HepG2 (cell line): ENCODE measurements around the gene HES2. TPM values are rescaled to one million over a fixed set of nuclear protein-coding genes. Genes with fewer than 3 reads are reported as not detected.

Experiments
- BHLHE40 ChIP-seq: IDR thresholded peaks from 2 replicates; pipeline ENCODE4 v1.6.1; 2011; ENCODE audit warnings: low read length, improper control_type of control experiment
- CSRNP1 ChIP-seq: sonication (generic); formaldehyde crosslinking; IDR thresholded peaks from 2 replicates; pipeline ENCODE4 v1.8.1; 2023; ENCODE audit warnings: mild to moderate bottlenecking, missing genetic modification reagents
- CTCF ChIP-seq: sonication (generic); formaldehyde crosslinking; IDR thresholded peaks from 2 replicates; pipeline ENCODE4 v1.5.0; 2020; ENCODE audit warnings: mild to moderate bottlenecking, missing genetic modification reagents, moderate library complexity
- DZIP1 ChIP-seq: sonication (generic); formaldehyde crosslinking; IDR thresholded peaks from 2 replicates; pipeline ENCODE4 v1.5.0; 2020; ENCODE audit warnings: mild to moderate bottlenecking, missing genetic modification reagents
- HES4 ChIP-seq: sonication (generic); formaldehyde crosslinking; IDR thresholded peaks from 2 replicates; pipeline ENCODE4 v1.9.0; 2021; ENCODE audit warnings: mild to moderate bottlenecking, missing genetic modification reagents, borderline replicate concordance
- MTA1 ChIP-seq: sonication (generic); formaldehyde crosslinking; IDR thresholded peaks from 2 replicates; pipeline ENCODE4 v1.4.0; 2020; ENCODE audit warnings: missing genetic modification reagents, mild to moderate bottlenecking, borderline replicate concordance
- RFX1 ChIP-seq: fragments of 450-650 bp; IDR thresholded peaks from 2 replicates; pipeline ENCODE4 v1.6.1; 2017
- RFXAP ChIP-seq: sonication (generic); formaldehyde crosslinking; IDR thresholded peaks from 2 replicates; pipeline ENCODE4 v1.4.0; 2020; ENCODE audit warnings: missing genetic modification reagents, borderline replicate concordance
- SMAD9 ChIP-seq: sonication (generic); formaldehyde crosslinking; IDR thresholded peaks from 2 replicates; pipeline ENCODE4 v1.5.1; 2020; ENCODE audit warnings: mild to moderate bottlenecking, missing genetic modification reagents
- SOX6 ChIP-seq, 2 experiments: fragments of 450-650 bp in 1 of 2; sonication (generic) in 1 of 2; formaldehyde crosslinking in 1 of 2; IDR thresholded peaks; 2 replicates each; pipeline versions ENCODE4 v1.4.0 to v1.6.1; 2017 to 2020; ENCODE audit warnings: antibody characterized with exemption in 1 of 2, mild to moderate bottlenecking in 1 of 2, missing genetic modification reagents in 1 of 2
- TBX3 ChIP-seq: fragments of 450-650 bp; IDR thresholded peaks from 2 replicates; pipeline ENCODE4 v1.6.1; 2017; ENCODE audit warnings: antibody characterized with exemption, mild to moderate bottlenecking, inconsistent platforms, borderline replicate concordance
- TRIM24 ChIP-seq: sonication (generic); formaldehyde crosslinking; IDR thresholded peaks from 2 replicates; pipeline ENCODE4 v1.8.0; 2022; ENCODE audit warnings: mild to moderate bottlenecking, missing genetic modification reagents
- UBTF ChIP-seq: sonication (generic); formaldehyde crosslinking; IDR thresholded peaks from 2 replicates; pipeline ENCODE4 v1.4.0; 2020; ENCODE audit warnings: mild to moderate bottlenecking, missing genetic modification reagents
- ZBTB3 ChIP-seq: sonication (generic); formaldehyde crosslinking; IDR thresholded peaks from 2 replicates; pipeline ENCODE4 v1.4.0; 2020; ENCODE audit warnings: low read depth, mild to moderate bottlenecking, moderate library complexity, missing genetic modification reagents, borderline replicate concordance
- ZFP36 ChIP-seq: fragments of 150-350 bp; IDR thresholded peaks from 2 replicates; pipeline ENCODE4 v1.6.1; 2018; ENCODE audit warnings: borderline replicate concordance, low read length, low read depth; ENCODE audit not compliant: partially characterized antibody
- ZMYM2 ChIP-seq: sonication (generic); formaldehyde crosslinking; IDR thresholded peaks from 2 replicates; pipeline ENCODE4 v1.8.0; 2022; ENCODE audit warnings: mild to moderate bottlenecking, missing genetic modification reagents
- polyA plus RNA-seq, 8 experiments: library from polyadenylated mRNA; depleted of rRNA in 3 of 8; stranded (reverse) in 7 of 8; unstranded in 1 of 8; fragments of >200 nt; fragmentation: Illumina TruSeq in 4 of 8; extraction: Trizol in 4 of 8; gene quantifications; 2 replicates each; pipeline versions ENCODE4 v1.2.1 to v1.2.3, GENCODE V29; 2011 to 2016; ENCODE audit warnings: low read depth in 4 of 8, missing spikeins in 1 of 8, mixed read lengths in 1 of 8; ENCODE audit not compliant: insufficient read depth in 1 of 8
- total RNA-seq, 5 experiments: library from RNA; depleted of rRNA; stranded (reverse); fragments of >200 nt; fragmentation: Illumina TruSeq; extraction: Trizol; gene quantifications; 2 replicates each; pipeline ENCODE4 v1.2.3, GENCODE V29; 2016; ENCODE audit warnings: low read depth in 1 of 5
- TF ChIP-seq, protein P1 (sequence below): sonication (generic); formaldehyde crosslinking; IDR thresholded peaks from 2 replicates; pipeline ENCODE4 v1.4.0; 2020; ENCODE audit warnings: low read depth, mild to moderate bottlenecking, missing genetic modification reagents

Gene HES2
- total and polyA plus RNA-seq, 2 of the 13 experiments (the other 11 are each of a cell fraction or from before 2014, with no cell fraction given): 0.11 to 0.17 TPM

- TF ChIP-seq UBTF (CRISPR knock-in tag) (peak; percentile 74; the same call in 1 of the 2 replicates), HES4 (CRISPR knock-in tag) (peak; percentile 92; the same call in 1 of the 2 replicates), BHLHE40 (0 out of 2 replicates have a peak, but pooled peaks have one; percentile 33), SOX6 (IDR thresholded peaks at IDR 0.05) (no peak), SOX6 (CRISPR knock-in tag; IDR thresholded peaks at IDR 0.05) (peak; percentile 68), RFXAP (CRISPR knock-in tag) (peak; percentile 64; the same call in 1 of the 2 replicates), ZMYM2 (CRISPR knock-in tag) (no peak), SMAD9 (peak; percentile 41; the same call in 1 of the 2 replicates), ZFP36 (no peak), ZBTB3 (CRISPR knock-in tag) (0 out of 2 replicates have a peak, but pooled peaks have one; percentile 13), CTCF (CRISPR knock-in tag) (peak; percentile 59), CSRNP1 (CRISPR knock-in tag) (peak; percentile 65; the same call in 1 of the 2 replicates), RFX1 (no peak), MTA1 (CRISPR knock-in tag) (peak; percentile 65; the same call in 1 of the 2 replicates), TRIM24 (CRISPR knock-in tag) (peak; percentile 68; the same call in 1 of the 2 replicates), TBX3 (no peak), DZIP1 (CRISPR knock-in tag) (no peak)
- TF ChIP-seq, protein P1, sequence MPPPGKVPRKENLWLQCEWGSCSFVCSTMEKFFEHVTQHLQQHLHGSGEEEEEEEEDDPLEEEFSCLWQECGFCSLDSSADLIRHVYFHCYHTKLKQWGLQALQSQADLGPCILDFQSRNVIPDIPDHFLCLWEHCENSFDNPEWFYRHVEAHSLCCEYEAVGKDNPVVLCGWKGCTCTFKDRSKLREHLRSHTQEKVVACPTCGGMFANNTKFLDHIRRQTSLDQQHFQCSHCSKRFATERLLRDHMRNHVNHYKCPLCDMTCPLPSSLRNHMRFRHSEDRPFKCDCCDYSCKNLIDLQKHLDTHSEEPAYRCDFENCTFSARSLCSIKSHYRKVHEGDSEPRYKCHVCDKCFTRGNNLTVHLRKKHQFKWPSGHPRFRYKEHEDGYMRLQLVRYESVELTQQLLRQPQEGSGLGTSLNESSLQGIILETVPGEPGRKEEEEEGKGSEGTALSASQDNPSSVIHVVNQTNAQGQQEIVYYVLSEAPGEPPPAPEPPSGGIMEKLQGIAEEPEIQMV (CRISPR knock-in tag): peak; percentile 59
These were observed 27.5 kb upstream of the HES2 start (continued) for GRCh38 chr1:6447016-6447817.
